SU-DHL-6 (cell line): ENCODE results near the gene EPB41L4B.

Source experiments
- CTCF ChIP-seq: fragments of 200-600 bp; sonication (generic); IDR thresholded peaks from one replicate; pipeline ENCODE4 v1.5.1; 2017; ENCODE audit warnings: antibody characterized with exemption, mild to moderate bottlenecking, low read length, moderate library complexity; ENCODE audit not compliant: insufficient read depth, poor library complexity, severe bottlenecking
- EZH2phosphoT487 ChIP-seq: fragments of 200-600 bp; sonication (generic), shearing (Covaris generic); conservative IDR thresholded peaks from 2 replicates; pipeline ENCODE4 v1.6.1; 2018; ENCODE audit warnings: mild to moderate bottlenecking, antibody characterized with exemption, low read length, moderate library complexity, mixed read lengths

- TF ChIP-seq CTCF: no peak
- TF ChIP-seq EZH2phosphoT487: no peak
Observed at GRCh38 chr9:109316207-109316640, 4.6 kb downstream of the EPB41L4B start.
